Activated T-helper 2 cell treated with anti-CD3 and anti-CD28 coated beads, Interferon-gamma antibody, Interleukin-2, Interleukin-4, amounts not matched to agents 10 μg/mL and 5 μg/mL and 100 μg/mL, durations not matched to agents 14 hours and 24 hours and 36 hours (primary cell): Measurements from ENCODE around the gene PAWR. TPM values are rescaled to one million over a fixed set of nuclear protein-coding genes. Genes with fewer than 3 reads are reported as not detected.
"Not testable (repeated sequence)": the region's sequence is repeated elsewhere in the genome, so short reads cannot be mapped to it uniquely, and the experiment has no call there.

Source experiments
- DNase-seq: peaks from one replicate; pipeline ENCODE4 v3.0.0; 2021; ENCODE audit warnings: low spot score
- H3K27ac Mint-ChIP-seq: one replicate; pipeline ENCODE4 v1.8.0; 2021; ENCODE audit warnings: mixed read lengths
- H3K27me3 Mint-ChIP-seq: one replicate; pipeline ENCODE4 v1.8.0; 2021; ENCODE audit warnings: low read depth, mixed read lengths
- H3K36me3 Mint-ChIP-seq: one replicate; pipeline ENCODE4 v1.8.0; 2021; ENCODE audit warnings: low read depth, mixed read lengths
- H3K4me1 Mint-ChIP-seq: one replicate; pipeline ENCODE4 v1.8.0; 2021; ENCODE audit warnings: low read depth, mixed read lengths
- H3K4me3 Mint-ChIP-seq: one replicate; pipeline ENCODE4 v1.8.0; 2021; ENCODE audit warnings: low read depth, mild to moderate bottlenecking, moderate library complexity, mixed read lengths
- H3K9me3 Mint-ChIP-seq: one replicate; pipeline ENCODE4 v1.8.0; 2021; ENCODE audit warnings: mixed read lengths
- intact Hi-C: fragments of 100-400 bp; cut with micrococcal nuclease; formaldehyde crosslinking; loops from one replicate; pipeline ENCODE4 v1.15.1; 2023
- total RNA-seq: library from RNA; stranded (reverse); gene quantifications from 2 replicates; pipeline ENCODE4 v1.2.3, GENCODE V29; 2022

Gene PAWR
- total RNA-seq, 1 donor from 2014 or later, result 2.8 TPM

GRCh38 chr12:79657136-79657535 lies 33.6 kb downstream of the PAWR start:
- no peak overlapping the region for H3K27ac Mint-ChIP-seq

DNA sequence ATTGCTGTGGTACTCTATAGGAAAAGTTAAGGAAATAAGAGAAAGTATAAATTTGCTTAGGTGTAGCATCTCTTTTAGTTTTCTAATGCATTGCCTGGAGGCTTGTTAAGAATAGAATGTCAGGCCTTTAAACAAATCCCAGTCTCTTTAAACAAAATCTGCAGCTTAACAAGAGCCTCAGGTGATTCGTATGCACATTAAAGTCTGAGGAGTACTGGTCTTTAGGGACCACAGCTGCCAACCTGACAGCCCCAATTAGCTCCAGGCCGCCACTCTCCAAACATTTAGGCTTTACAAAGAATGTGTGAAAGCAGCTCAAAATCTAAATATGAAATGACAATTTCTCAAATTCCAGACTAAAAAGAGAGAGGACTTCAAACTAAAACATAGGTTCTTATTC lies 35.7 kb downstream of the PAWR start:
- H3K4me3 Mint-ChIP-seq, result no peak overlapping the region
- no peaks in the 10 kb centered on the region for H3K36me3 Mint-ChIP-seq
- H3K27ac Mint-ChIP-seq, result no peak overlapping the region
- no peak for DNase-seq
- H3K4me1 Mint-ChIP-seq, result no peaks in the 10 kb centered on the region
- intact Hi-C loops, result no loop called here
- H3K27me3 Mint-ChIP-seq, result no peaks in the 10 kb centered on the region
- no peaks in the 10 kb centered on the region for H3K9me3 Mint-ChIP-seq

More at GRCh38 chr12:79657136-79657535, 33.6 kb downstream of the PAWR start:
- DNase-seq, result no peak
- no peaks in the 10 kb centered on the region for H3K27me3 Mint-ChIP-seq
- H3K36me3 Mint-ChIP-seq, result no peaks in the 10 kb centered on the region
- intact Hi-C loops, result no loop called here
- H3K4me3 Mint-ChIP-seq, result no peak overlapping the region
- H3K9me3 Mint-ChIP-seq, result no peaks in the 10 kb centered on the region
- H3K4me1 Mint-ChIP-seq, result no peaks in the 10 kb centered on the region

DNA sequence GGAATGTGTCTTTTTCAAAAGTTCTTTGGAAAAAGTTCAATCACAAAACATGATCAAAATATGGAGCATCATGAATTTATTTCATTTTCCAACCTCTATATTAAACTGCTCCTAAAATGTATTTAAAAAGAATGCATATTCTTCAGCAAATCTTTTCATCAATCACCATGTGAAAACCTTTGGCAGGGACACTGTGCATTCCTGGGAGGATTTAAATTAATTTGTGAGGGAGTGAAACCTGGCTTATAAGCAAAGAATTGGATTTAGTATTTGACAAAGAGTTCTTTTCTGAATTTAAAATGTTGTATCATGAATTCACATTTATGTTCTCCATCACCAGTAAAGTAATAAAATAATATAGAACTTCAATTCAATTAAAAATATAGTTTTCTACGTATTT lies 38.2 kb downstream of the PAWR start:
- no peaks in the 10 kb centered on the region for H3K4me1 Mint-ChIP-seq
- no peaks in the 10 kb centered on the region for H3K36me3 Mint-ChIP-seq
- DNase-seq, result no peak
- no peaks in the 10 kb centered on the region for H3K27me3 Mint-ChIP-seq
- intact Hi-C loops, result no loop called here
- no peak overlapping the region for H3K4me3 Mint-ChIP-seq
- H3K9me3 Mint-ChIP-seq, result no peaks in the 10 kb centered on the region
- H3K27ac Mint-ChIP-seq, result no peak overlapping the region

GRCh38 chr12:79650440-79650839 lies 40.3 kb downstream of the PAWR start:
- intact Hi-C loops, result no loop called here
- Mint-ChIP-seq H3K27me3 (no peaks in the 10 kb centered on the region), H3K36me3 (no peaks in the 10 kb centered on the region), H3K27ac (no peak overlapping the region), H3K9me3 (no peaks in the 10 kb centered on the region), H3K4me3 (no peak overlapping the region), H3K4me1 (no peaks in the 10 kb centered on the region)
- DNase-seq, result no peak

DNA sequence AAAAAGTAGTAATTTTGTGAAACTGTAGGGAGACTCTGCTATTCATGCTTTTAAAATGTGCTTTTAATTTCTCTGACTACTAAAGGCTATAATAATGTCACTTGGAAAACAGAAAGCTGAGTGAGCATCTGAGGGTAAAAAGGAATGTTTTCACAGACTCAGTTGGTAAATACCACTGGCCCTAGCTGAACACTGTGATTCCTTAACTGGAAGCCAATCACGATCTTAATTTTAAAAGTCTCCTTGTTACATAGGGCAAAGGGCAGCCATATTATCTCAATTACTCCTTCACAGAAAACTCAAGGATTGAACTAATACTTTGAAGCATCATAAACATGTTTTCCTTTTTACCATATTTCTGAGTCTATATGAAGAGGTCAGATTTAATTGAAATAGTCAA lies 41.9 kb downstream of the PAWR start:
- Mint-ChIP-seq H3K4me1 (no peaks in the 10 kb centered on the region), H3K9me3 (no peaks in the 10 kb centered on the region), H3K4me3 (no peak overlapping the region), H3K27me3 (no peaks in the 10 kb centered on the region), H3K36me3 (no peaks in the 10 kb centered on the region), H3K27ac (no peak overlapping the region)
- DNase-seq, result no peak
- intact Hi-C loops, result no loop called here

GRCh38 chr12:79646843-79647242 lies 43.9 kb downstream of the PAWR start:
- H3K27me3 Mint-ChIP-seq, result not testable (repeated sequence)

GRCh38 chr12:79645235-79645630 lies 45.5 kb downstream of the PAWR start:
- H3K36me3 Mint-ChIP-seq, result no peaks in the 10 kb centered on the region

More at GRCh38 chr12:79646843-79647242, 43.9 kb downstream of the PAWR start:
- H3K4me1 Mint-ChIP-seq, intact Hi-C loops, H3K27ac Mint-ChIP-seq, H3K4me3 Mint-ChIP-seq, H3K9me3 Mint-ChIP-seq, H3K36me3 Mint-ChIP-seq, DNase-seq: not testable (repeated sequence)

DNA sequence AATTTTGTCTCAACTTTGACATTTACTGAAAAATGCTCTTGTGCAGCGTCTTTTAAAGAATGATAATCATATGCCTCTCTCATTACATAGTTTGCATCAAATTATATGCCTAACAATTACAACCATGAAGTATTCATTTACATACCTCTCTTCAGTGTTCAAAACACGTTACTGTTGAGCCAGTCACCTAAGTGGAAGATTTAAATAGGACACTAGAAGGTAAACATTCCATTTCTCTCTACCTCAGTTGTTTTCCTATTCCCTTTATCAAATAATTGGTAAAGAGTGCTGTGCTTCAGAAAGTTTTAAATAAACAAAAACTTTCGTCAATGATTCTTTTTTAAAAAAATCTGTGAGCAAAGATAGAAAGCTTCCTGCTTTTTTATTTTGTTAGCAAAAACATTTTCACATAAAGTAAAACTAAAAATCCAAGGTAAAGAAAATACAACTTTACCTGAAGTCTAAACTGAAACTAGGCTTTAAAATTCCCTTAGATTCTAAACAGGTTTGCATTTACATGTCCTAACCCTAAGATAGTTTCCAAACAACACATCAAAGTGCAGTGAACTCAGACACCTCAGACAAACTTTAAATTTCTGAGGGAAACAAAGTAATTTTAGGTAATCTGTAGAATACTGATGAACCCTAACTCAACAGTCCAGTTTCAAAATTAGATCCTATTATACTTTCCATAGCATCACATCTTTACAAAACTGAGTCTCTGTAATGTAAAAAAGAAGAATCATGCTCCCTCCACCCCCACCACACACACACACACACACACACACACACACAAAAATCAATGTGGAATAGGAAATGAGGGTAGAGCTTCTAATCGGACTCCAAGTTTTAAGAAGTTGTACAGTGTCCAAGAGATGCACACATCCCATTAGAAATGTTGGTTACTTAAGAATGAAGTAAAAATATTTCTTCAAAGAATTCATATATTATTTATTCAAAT lies 46.2 kb downstream of the PAWR start:
- intact Hi-C loops, result no loop called here
- no peaks in the 10 kb centered on the region for H3K27me3 Mint-ChIP-seq

More at GRCh38 chr12:79645235-79645630, 45.5 kb downstream of the PAWR start:
- H3K27ac Mint-ChIP-seq, result no peak overlapping the region
- DNase-seq, result no peak
- intact Hi-C loops, result no loop called here
- H3K4me3 Mint-ChIP-seq, result no peak overlapping the region
- H3K27me3 Mint-ChIP-seq, result no peaks in the 10 kb centered on the region
- H3K4me1 Mint-ChIP-seq, result no peaks in the 10 kb centered on the region
- no peaks in the 10 kb centered on the region for H3K9me3 Mint-ChIP-seq

DNA sequence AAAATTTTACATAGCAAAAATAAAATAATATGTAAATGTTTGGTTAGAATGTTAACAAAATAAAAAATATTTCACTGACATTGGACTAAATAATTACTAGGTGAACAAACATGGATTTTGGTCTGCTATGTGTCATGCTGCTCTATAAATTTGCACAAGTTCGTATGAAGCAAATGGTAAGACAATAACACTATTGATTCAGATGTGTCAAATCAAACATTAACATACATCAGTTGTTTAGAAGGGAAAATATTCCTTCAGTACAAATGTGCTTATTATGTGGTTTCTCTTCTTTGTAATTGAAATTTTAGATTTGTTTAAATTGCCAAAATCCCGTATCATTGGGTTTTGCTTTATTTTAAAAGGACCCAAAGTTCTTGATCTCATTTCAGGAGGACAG lies 46.9 kb downstream of the PAWR start:
- Mint-ChIP-seq H3K9me3 (no peaks in the 10 kb centered on the region), H3K4me1 (no peaks in the 10 kb centered on the region), H3K27ac (no peak overlapping the region), H3K36me3 (no peaks in the 10 kb centered on the region), H3K27me3 (no peaks in the 10 kb centered on the region), H3K4me3 (no peak overlapping the region)
- no peak for DNase-seq
- intact Hi-C loops, result no loop called here

More for the DNA sequence above, 46.2 kb downstream of the PAWR start:
- Mint-ChIP-seq H3K36me3 (no peaks in the 10 kb centered on the region), H3K9me3 (no peaks in the 10 kb centered on the region), H3K4me3 (no peak overlapping the region), H3K4me1 (no peaks in the 10 kb centered on the region), H3K27ac (no peak overlapping the region)
- no peak for DNase-seq

GRCh38 chr12:79638490-79638889 lies 52.3 kb downstream of the PAWR start:
- intact Hi-C loops, result no loop called here

GRCh38 chr12:79637093-79637492 lies 53.7 kb downstream of the PAWR start:
- intact Hi-C loops, result no loop called here
- no peak for DNase-seq
- H3K9me3 Mint-ChIP-seq, result no peaks in the 10 kb centered on the region

More at GRCh38 chr12:79638490-79638889, 52.3 kb downstream of the PAWR start:
- no peak for DNase-seq
- Mint-ChIP-seq H3K4me3 (no peak overlapping the region), H3K9me3 (no peaks in the 10 kb centered on the region), H3K27me3 (no peaks in the 10 kb centered on the region), H3K4me1 (no peaks in the 10 kb centered on the region), H3K27ac (no peak overlapping the region), H3K36me3 (no peaks in the 10 kb centered on the region)

DNA sequence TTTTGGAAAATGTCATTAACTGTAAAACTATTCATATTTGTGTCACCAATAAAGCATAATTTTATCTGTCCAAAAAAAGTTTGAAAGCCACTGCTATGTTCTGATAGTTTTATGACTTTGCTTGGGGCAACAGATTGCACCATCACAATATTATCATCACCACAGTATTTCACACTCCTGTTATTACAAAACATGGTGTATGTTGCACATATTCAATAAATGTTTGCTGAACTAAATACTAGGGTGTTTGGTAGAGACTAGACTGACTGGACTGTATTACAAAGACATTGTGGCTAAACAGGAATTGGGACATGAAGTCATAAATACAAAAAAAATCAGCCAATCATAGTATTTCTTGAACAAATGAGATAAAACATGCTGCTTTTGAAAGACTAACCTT lies 55.1 kb downstream of the PAWR start:
- Mint-ChIP-seq H3K27me3 (no peaks in the 10 kb centered on the region), H3K36me3 (no peaks in the 10 kb centered on the region), H3K9me3 (no peaks in the 10 kb centered on the region), H3K4me1 (no peaks in the 10 kb centered on the region), H3K27ac (no peak overlapping the region), H3K4me3 (no peak overlapping the region)
- intact Hi-C loops, result no loop called here
- DNase-seq, result no peak

More at GRCh38 chr12:79637093-79637492, 53.7 kb downstream of the PAWR start:
- Mint-ChIP-seq H3K4me1 (no peaks in the 10 kb centered on the region), H3K36me3 (no peaks in the 10 kb centered on the region), H3K27ac (no peak overlapping the region), H3K4me3 (no peak overlapping the region), H3K27me3 (no peaks in the 10 kb centered on the region)

- Mint-ChIP-seq H3K9me3 (no peaks in the 10 kb centered on the region), H3K36me3 (no peaks in the 10 kb centered on the region), H3K4me3 (no peak overlapping the region), H3K27ac (no peak overlapping the region), H3K27me3 (no peaks in the 10 kb centered on the region), H3K4me1 (no peaks in the 10 kb centered on the region)
- intact Hi-C loops, result no loop called here
- no peak for DNase-seq
Observed at GRCh38 chr12:79634957-79635471, 55.8 kb downstream of the PAWR start.
